NCI-H748 treated with DMSO at 0.1 percent for 48 hours (cell line): Measurements from ENCODE around the gene SH3BP5L.

Source experiments
- DNase-seq: peaks from one replicate; lab custom pipeline; 2025; lab: John Stamatoyannopoulos, UW

Gene SH3BP5L

DNA sequence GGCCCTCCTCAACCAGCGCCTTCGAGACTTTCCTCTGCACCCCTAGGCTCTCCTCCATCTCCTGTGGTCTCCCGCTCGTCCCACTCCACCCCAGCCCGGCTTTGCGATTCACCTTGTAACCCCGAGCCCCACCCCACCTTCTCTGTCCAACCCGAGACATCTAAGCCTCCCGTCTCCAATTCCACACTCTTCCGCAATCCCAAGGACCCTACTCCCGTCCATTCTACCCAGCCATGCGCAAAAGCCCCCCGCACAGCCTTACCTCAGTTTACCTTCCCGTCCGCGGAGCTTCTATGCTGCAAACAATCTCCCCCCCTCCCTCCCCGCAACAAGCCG lies 174 bp downstream of the SH3BP5L start:
- no peak for DNase-seq

DNA sequence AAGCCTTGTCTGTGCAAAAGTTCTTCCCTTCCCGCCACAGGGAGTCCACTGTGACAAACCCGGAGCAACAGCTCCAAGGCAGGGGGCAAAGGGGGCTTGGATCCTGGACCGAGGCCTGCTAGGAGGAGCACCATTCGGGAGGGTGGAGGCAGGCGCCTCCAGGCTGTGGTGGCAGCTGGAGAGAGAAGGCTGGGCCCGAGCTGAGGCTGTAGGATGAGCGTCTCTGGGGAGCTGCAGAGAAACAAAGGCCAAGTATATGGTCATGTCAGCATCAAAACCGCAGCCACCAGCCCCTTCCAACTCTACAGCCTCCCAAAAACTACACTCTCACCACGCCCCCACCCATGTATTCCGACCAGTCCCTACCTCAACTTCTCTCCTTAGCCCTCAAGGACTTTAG lies 579 bp downstream of the SH3BP5L start:
- no peak for DNase-seq

DNA sequence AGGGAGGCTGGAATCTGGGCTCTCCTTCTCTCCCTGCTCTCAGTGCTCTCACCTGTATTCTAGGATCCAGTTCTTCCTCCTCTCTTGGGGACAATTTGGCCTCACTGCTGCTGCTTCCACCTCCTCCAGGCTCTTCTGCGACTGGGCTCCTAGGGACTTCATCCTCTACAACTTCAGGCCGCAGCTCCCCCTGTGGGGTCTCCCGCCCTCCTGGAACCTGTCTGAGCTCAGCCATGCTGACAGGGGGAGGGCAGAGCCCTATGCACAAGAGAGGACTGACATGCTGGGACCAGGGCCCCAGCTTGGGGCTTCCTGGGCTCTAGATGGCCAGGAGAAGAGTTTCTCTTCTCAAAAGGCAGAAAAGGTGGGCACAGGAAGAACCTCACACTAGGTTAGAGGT lies 1.0 kb downstream of the SH3BP5L start:
- DNase-seq: no peak

DNA sequence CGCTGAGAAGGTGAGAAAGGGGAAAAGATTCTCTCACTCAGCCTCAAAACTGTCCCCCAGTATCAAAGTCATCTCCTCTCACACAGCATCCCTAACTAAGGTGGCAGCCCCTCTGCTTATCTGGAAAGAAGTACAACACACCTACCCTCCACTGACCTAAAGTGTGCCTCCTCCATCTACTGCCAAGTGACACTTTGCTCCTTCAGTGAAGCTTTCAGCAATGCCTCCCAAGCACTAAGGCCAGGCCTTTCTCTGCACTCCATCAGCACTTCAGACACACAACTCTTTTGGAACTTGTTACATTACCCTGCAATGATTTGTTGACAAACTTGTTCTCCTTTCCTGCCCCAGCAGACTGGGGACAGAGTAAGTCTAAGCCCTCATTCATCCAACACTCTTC lies 1.4 kb downstream of the SH3BP5L start:
- DNase-seq: no peak

DNA sequence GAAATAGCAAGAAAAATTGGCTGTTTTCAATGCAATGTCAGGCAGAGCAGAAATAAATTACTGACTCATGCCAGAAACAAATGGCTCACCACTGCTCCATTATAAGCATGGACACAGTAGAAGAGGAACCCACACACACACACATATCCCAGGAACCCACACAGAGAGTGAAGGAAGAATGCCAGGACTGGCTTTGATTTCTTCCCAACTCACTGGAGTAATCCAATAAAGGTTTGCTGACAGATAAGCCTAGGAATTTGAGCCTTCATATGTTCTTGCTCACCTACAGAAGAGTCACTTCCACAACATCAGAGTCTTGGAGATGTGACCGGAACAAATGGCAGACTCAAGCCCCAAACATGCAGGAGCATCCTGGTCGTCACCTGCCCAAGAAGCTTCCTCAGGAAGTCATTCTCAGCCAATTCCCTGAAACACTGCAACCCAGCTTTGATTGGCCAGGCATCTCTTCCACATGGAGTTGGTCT lies 2.2 kb downstream of the SH3BP5L start:
- no peak for DNase-seq

DNA sequence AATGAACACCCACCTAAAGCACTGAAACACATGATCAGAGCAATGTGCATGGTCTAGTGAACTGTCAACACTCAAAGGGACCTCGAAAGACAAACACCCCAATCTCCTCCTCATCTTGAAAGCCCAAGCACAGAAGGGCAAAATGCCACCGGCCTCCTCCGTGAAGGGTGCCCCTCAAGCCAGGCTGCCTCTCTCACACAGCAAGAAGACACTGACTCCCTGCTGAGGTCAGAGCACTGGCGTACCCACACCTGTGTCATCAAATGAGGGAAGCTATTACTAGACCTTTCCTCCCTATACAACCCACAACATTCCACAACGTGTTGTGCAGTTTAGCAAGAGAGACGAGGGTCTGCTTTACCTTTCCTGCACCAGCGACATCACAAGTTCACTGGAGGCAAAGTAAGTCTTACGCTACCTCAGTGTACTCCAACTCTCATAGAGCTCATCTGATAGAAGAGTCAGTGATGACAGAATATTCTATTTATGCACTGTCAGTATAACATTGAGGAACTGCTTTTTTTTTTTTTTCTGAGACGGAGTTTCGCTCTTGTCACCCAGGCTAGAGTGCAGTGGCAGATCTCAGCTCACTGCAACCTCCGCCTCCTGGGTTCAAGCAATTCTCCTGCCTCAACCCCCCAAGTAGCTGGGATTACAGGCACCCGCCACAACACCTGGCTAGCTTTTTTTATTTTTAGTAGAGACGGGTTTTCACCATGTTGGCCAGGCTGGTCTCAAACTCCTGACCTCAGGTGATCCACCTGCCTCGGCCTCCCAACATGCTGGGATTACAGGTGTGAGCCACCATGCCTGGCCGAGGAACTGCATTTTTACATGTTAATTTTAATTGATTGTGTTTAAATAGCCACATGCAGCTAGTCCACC lies 3.3 kb downstream of the SH3BP5L start:
- no peak for DNase-seq

DNA sequence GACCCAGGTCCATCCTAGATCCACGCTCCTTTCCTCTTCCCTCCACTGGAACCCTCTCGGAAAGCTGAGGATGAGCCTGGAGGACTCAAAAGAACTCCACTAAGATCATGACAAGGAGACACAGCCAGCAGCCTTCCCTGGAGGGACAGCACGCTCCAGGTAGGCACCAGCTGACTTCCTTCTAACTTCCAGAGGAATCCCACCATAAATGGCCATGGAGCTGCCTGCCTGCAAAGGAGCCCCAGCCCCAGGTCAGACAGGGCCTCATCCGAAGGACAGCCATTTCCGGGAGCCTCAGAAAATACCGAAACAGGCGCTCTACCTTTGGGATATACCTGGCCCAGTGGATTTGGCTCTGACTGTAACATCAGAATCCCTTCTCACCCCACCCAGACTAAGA lies 4.1 kb downstream of the SH3BP5L start:
- DNase-seq: no peak

DNA sequence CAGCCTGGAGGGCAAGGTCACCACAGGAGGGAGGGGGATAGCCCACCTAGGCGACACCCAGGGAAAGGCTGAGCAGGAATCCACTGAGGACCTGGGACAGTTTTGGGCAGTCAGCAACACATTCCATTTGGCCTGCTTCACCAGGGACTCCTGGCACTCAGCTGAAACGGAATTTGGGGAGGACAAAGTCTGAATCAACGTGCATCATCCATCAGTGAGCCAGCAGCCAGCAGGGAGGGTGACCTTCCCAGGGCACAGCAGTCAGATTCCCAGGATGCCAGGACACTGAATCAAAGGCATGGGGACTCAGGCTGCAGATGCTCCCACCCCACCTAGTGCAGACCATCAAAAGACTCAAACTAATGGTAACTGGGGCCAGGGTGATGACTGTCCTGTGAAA lies 4.6 kb downstream of the SH3BP5L start:
- no peak for DNase-seq

DNA sequence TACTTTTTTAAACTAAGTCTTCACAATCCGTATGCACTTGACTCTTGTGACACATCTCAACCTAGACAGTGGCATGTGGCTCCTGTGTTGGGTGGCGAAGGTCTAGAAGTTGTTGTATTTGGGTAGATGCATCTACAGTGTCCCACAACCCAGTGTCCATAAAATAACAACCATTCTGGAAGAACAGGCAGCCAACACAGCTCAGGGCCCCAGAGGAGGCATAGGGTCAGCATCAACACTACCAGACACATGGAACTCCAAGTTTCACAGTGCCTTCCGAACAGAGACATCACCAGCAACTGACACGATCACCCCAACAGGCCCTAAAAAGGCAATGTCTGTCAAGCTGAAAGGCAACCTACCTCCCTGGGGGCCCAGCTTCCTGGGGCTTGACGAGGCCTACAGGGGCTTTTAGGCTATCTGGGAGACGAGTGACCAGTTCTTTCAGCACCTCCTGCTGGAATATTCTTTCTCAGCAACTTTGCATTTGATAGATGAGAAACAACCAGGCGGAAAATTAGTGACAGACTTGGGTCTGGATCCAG lies 5.6 kb downstream of the SH3BP5L start:
- DNase-seq: no peak

DNA sequence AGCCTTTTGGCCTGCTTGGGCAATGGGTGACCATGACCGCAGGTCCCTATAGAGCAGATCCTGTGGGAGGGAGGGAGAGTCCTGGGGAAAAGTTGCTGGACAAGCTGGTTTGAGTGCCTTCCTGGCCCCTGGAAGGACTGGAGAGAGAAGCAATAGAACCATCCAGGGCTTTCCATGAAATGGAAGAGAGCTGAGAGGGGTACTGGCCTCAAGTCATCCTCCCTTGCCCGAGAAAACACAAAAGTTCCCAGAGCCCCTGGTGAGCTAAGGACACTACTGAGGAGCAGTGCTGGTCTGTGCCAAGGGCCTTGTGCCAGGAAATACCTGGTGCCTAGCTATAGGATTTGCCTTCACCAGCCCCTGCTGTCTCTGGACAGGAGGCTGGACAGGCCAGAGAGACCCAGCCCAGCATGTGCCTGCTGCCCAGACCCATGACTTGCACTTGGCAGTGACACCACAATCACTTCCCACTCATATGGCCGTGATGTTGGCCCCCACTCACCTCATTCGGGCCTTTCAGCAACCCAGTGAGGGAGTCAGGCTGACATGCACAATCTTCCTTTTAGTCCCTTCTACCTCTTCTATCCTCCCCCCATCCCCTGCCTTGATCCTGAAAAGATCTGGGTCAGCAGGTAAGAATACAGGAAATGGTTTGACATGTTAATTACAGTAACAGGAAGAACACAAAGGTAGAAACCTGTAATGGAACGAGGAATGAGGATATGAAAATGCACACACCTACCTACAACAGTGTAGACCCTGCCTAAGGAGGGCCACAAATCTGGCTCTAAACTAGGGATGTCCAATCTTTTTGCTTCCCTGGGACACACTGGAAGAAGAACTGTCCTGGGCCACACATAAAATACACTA lies 7.0 kb downstream of the SH3BP5L start:
- no peak for DNase-seq

DNA sequence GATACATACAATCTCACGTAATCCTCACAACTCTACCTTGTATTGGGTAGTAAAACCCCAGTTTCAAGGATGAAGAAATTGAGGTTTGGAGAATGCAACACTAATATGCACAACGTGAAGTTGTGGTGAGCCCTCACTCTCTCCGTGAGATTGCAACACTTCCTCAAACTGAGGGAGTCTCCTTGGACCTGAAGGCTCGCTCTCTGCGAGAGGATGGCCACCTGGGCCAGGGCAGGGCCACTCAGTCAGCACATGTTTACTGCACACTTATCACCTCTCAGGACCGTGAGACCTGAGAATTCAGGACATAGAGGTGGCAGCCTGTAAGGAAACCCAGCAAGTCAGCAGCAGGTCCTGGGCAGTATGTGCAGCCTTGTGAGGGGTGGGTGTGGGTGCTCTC lies 8.7 kb downstream of the SH3BP5L start:
- no peak for DNase-seq

DNA sequence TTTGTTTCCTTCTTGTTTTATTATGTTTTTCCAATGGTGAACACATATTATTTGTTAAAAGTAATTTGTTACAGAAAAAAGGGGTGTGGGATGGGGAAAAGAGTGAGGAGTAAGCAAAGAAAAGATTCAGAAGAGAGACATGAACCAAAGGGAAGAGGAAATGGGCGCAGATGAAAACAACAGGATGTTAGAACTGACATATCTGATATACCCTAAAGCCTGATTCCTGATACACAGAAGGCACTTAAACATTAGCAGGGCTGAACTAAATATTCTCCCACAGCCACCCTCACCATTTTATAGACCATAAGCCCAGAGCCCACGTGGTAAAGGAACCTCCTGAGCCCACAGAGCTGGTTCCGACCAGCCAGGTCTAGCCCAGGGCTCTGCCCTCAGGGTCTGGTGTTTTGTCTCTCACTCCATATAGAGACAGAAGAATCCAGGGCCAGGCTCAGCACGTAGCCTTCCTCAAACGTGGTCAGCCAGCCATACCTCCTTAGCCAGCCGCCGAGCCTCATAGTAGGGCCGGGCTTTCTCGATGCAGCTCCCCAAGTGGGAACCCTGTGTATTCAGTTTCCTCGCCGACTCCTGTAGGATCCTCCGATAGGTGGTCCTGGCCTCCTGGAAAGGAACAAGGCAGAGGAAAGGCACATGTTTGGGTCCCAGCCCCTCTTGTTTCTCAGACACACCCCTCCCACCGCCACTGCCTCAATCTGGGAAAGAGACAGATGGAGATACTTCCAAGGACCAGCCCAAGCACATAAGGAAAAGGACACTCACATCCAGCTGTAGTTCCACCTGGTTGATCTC lies 9.5 kb downstream of the SH3BP5L start:
- no peak for DNase-seq

DNA sequence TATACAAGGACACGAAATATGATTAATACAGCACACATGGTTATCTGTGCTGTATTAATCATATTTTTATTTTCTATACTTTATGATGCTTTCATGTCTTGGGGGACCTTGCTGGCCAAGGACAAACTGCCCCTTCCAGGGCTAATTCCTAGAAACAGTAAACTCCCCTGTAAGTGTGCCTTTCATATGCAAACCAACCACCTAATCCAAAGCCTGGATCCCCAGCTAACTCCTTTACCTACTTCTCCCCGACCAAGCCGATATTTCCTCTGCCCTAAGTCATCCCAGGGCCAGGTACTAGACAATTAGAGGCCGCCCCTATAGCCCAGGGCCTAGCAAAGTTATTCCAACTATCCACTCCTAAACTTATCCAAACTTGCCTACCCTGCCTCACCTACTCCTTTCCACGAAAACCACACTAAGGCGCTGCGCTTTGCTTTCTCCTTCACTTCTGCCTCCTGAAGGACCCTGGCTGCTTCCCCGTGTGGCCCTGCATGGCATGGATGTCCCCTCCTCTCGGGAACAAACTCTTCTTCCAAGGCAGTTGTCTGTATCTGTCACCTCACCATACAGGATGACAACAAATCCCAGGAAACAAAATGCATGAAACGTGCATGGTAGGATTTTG lies 10.2 kb downstream of the SH3BP5L start:
- no peak for DNase-seq

DNA sequence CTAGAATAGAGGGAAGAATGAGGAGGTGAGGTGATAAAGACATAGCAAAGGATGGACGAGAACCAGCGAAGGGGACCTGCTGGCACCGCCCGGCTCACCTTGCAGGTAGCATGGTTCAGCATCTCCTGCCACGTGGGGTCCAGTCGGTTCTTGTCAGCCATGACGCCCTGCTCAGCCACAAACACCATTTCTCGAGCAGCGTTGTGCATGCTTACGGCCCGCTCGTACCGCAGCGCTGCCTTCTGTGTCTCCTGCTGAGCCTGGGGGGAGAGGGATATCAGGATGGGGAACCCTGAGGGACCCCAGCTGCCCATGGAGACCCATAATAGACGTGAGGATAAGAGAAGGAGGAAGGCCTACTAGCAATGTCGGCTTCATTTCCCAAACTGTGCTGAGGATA lies 11.4 kb downstream of the SH3BP5L start:
- no peak for DNase-seq

DNA sequence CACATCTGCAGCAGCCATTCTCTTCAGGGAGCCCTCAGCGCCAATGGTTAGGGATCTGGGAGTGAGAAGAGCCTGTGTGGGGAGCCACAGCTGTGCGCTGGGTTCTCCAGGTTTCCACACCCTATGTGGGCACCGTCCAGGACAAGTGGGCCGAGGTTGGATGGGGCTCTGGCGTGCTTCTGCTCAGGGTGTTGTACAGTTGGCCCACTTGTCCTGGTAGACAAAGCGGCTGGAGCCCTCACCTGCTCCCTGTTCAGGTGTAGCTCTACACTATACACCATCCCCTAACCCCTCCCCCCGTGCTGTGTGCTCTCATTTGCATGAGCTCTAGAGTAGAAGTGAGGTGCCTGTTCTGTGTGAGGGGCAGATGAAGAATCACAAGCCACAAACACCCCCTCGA lies 12.2 kb downstream of the SH3BP5L start:
- no peak for DNase-seq

DNA sequence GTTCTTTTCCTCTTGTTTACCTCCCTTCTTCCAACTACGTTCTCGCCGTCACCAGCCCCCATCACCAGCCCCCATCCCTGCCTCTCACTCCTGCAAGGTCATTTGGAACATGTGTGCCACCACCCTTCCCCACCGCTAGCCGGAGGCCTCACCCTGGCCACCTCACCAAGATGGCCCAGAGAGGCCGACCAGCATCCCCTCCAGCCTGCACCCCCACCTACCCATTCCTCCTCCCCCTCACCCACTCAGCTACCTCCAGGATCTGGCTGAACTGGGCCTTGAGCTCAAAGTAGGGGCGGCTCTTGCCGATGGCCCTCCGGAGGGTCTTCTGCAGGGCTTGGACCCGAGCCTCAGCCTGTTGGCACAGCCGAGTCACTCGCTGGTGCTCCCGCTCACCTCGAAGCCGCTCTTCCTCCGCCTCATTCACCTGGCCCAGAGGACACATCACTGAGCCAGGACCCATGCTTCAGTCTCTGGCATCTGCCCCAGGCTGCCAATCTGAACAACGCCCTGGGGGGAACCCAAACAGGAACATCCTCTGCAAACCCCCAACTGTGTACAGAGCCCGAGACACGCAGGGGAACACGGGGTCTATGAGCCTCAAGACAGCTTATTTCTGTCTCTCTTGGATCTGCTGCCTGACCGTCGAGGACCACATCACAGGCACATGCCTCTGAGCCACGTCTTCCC lies 12.8 kb downstream of the SH3BP5L start:
- no peak for DNase-seq

DNA sequence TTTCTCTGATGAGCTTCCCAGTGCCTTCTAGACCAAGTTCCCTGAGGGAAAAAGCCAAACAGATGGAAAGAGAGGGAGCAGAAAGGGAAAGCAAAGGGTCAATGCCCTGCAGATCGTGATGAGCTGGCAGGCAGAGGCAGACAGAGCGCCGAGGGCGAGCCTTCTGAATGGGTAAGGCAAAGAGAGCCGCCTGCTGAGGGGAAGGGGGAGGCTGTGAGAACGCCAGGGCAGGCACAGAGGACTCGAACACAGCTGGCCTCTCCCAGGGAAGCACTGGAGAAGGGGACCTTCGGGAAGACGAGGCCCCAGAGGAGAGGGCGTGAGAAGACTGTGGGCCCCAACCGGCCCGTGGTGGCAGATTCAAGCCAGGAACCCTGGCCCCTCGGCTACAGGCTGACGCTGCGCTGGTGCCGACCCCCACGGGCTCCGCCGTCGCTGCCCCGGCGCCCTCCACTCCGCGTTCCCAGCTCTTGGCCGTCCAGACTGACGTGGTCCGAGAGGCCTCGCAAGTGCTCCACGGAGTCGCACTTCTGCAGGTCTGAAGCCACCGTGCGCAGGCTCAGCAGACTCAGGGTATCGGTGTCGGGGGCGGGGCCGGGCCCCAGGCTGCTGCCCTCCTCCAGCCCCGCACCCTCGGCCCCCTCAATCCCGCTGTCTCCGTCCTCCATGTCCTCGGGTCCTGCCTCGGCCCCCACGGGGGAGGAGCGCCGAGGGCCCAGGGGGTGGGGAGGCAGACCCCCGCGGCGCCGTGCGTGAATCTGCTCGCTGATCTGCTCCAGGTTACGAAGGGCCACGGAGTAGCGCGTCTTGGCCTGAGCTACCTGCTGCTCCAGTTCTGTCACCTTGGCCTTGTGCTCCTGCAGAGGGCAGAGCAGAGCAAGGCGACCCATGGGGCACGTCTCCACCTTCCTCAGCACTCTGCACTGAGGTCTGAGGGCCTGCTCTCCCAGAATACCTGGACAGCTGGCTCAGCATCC lies 13.9 kb downstream of the SH3BP5L start:
- no peak for DNase-seq

DNA sequence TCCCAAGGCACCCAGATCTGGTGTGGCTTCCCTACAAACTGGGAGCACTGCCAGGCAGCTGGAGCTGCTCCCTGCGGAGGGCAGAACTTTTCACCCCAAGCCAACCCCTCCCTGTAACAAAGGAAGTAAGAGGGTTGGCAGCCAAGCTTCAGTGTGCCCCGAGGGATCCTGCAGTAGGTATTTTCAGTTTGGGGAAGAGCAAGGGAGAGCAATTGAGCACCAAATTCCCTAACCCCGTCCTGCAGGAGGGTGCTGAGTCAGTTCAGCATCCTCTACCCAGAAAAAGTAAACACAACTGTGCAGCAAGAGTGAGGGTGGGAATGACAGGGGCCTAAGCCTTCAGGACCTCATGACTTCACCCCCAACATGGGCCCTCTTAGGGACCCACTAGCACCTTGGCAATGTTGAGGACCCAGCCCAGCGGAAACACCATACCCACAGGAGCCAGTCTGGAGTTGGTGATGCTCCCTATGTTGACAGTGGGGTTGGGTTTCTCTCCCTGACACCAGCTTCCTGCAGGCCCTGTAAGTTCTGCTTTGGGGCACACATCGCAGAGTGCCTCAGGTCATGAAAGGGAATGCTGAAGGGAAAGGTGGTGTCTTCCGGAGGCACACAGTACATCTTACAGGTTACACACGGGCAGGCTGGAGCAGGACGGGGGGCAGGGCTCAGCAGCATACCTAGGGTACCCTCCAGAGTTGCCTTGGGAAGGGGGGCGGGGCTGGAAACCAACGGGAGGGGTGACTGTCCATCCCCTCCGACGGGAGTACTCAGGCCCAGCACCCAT lies 14.8 kb downstream of the SH3BP5L start:
- DNase-seq: no peak
